OCI-LY1 (cell line): ENCODE data around the gene IL17RE.

ENCODE experiments used
- CTCF ChIP-seq: fragments of 200-600 bp; sonication (generic), shearing (Covaris generic); IDR thresholded peaks from 2 replicates; pipeline ENCODE4 v1.5.1; 2017; ENCODE audit warnings: mild to moderate bottlenecking, antibody characterized with exemption, low read length, moderate library complexity, mixed read lengths
- EZH2 ChIP-seq: fragments of 200-600 bp; sonication (generic), shearing (Covaris generic); IDR thresholded peaks from 2 replicates; pipeline ENCODE4 v1.8.0; 2017; ENCODE audit warnings: borderline replicate concordance, mixed run types, mild to moderate bottlenecking, antibody characterized with exemption, low read length, moderate library complexity, mixed read lengths

- TF ChIP-seq CTCF (no peak), EZH2 (no peak)
These were observed 11.4 kb downstream of the IL17RE start for GRCh38 chr3:9914011-9914410.
